H9 (cell line): Measurements from ENCODE around the gene FAM193A. TPM values are rescaled to one million over a fixed set of nuclear protein-coding genes. Genes with fewer than 3 reads are reported as not detected.

Experiments used
- DNase-seq: peaks from one replicate; pipeline ENCODE4 v3.0.0-alpha.2; 2017
- H2AFZ ChIP-seq: one replicate; pipeline ENCODE4 v1.6.1; 2013; ENCODE audit warnings: mild to moderate bottlenecking, low read length, control low read depth, moderate library complexity
- H2AK5ac ChIP-seq: 2 replicates; pipeline ENCODE4 v1.6.1; 2013; ENCODE audit warnings: low read length, control low read depth, mixed read lengths; ENCODE audit not compliant: insufficient read length
- H2BK120ac ChIP-seq: one replicate; pipeline ENCODE4 v1.6.1; 2013; ENCODE audit warnings: low read depth, mild to moderate bottlenecking, low read length, control low read depth, inconsistent platforms; ENCODE audit not compliant: poor library complexity, severe bottlenecking
- H2BK12ac ChIP-seq: 2 replicates; pipeline ENCODE4 v1.6.1; 2013; ENCODE audit warnings: low read length, control low read depth, mixed read lengths, low read depth; ENCODE audit not compliant: insufficient read length
- H2BK15ac ChIP-seq: 2 replicates; pipeline ENCODE4 v1.6.1; 2013; ENCODE audit warnings: low read depth, low read length, control low read depth
- H2BK20ac ChIP-seq: one replicate; pipeline ENCODE4 v1.6.1; 2013; ENCODE audit warnings: low read depth, mild to moderate bottlenecking, low read length, control low read depth, inconsistent platforms; ENCODE audit not compliant: poor library complexity, severe bottlenecking
- H2BK5ac ChIP-seq: 2 replicates; pipeline ENCODE4 v1.6.1; 2013; ENCODE audit warnings: low read length, control low read depth, mixed read lengths; ENCODE audit not compliant: insufficient read length
- H3K14ac ChIP-seq: 2 replicates; pipeline ENCODE4 v1.6.1; 2013; ENCODE audit warnings: low read length, control low read depth; ENCODE audit not compliant: insufficient read depth
- H3K18ac ChIP-seq: 2 replicates; pipeline ENCODE4 v1.6.1; 2013; ENCODE audit warnings: low read depth, mild to moderate bottlenecking, mixed read lengths, low read length, control low read depth; ENCODE audit not compliant: insufficient read length
- H3K23ac ChIP-seq: 2 replicates; pipeline ENCODE4 v1.6.1; 2013; ENCODE audit warnings: low read length, control low read depth, mixed read lengths, low read depth; ENCODE audit not compliant: insufficient read length
- H3K23me2 ChIP-seq: 2 replicates; pipeline ENCODE4 v1.6.1; 2013; ENCODE audit warnings: low read depth, mild to moderate bottlenecking, mixed read lengths, low read length, control low read depth; ENCODE audit not compliant: insufficient read length, poor library complexity, severe bottlenecking
- H3K27ac ChIP-seq: 2 replicates; pipeline ENCODE4 v1.5.1; 2013; ENCODE audit warnings: low read length, control low read depth, mixed read lengths, low read depth; ENCODE audit not compliant: insufficient read length
- H3K27me3 ChIP-seq: 2 replicates; pipeline ENCODE4 v1.6.1; 2013; ENCODE audit warnings: low read length, control low read depth, inconsistent platforms; ENCODE audit not compliant: insufficient read depth
- H3K4ac ChIP-seq: 2 replicates; pipeline ENCODE4 v1.6.1; 2013; ENCODE audit warnings: low read depth, mild to moderate bottlenecking, control low read depth, inconsistent platforms, low read length, moderate library complexity
- H3K4me1 ChIP-seq: 2 replicates; pipeline ENCODE4 v1.6.1; 2013; ENCODE audit warnings: low read length, control low read depth, inconsistent platforms; ENCODE audit not compliant: insufficient read depth
- H3K4me2 ChIP-seq: 2 replicates; pipeline ENCODE4 v1.6.1; 2013; ENCODE audit warnings: low read length, control low read depth, mixed read lengths; ENCODE audit not compliant: insufficient read length, insufficient read depth
- H3K56ac ChIP-seq: 2 replicates; pipeline ENCODE4 v1.6.1; 2013; ENCODE audit warnings: low read depth, mild to moderate bottlenecking, mixed read lengths, low read length, control low read depth; ENCODE audit not compliant: insufficient read length
- H3K79me1 ChIP-seq: 2 replicates; pipeline ENCODE4 v1.6.1; 2013; ENCODE audit warnings: low read depth, mild to moderate bottlenecking, moderate library complexity, low read length, control low read depth, inconsistent platforms; ENCODE audit not compliant: insufficient read depth, poor library complexity, severe bottlenecking
- H3K79me2 ChIP-seq: 2 replicates; pipeline ENCODE4 v1.6.1; 2013; ENCODE audit warnings: low read length, control low read depth, inconsistent platforms; ENCODE audit not compliant: insufficient read depth
- H3K9ac ChIP-seq: 2 replicates; pipeline ENCODE4 v1.6.1; 2013; ENCODE audit warnings: low read length, control low read depth, mixed read lengths; ENCODE audit not compliant: insufficient read length; ENCODE audit errors: extremely low read depth
- H3K9me3 ChIP-seq: one replicate; pipeline ENCODE4 v1.6.1; 2013; ENCODE audit warnings: low read depth, low read length, inconsistent platforms; ENCODE audit not compliant: control insufficient read depth
- H3T11ph ChIP-seq: one replicate; pipeline ENCODE4 v1.6.1; 2013; ENCODE audit warnings: mild to moderate bottlenecking, low read length, control low read depth, inconsistent platforms
- H4K20me1 ChIP-seq: one replicate; pipeline ENCODE4 v1.6.1; 2013; ENCODE audit not compliant: control insufficient read depth, insufficient read length, insufficient read depth
- H4K5ac ChIP-seq: 2 replicates; pipeline ENCODE4 v1.6.1; 2013; ENCODE audit warnings: low read depth, mild to moderate bottlenecking, mixed read lengths, low read length, control low read depth; ENCODE audit not compliant: insufficient read length
- H4K8ac ChIP-seq: replicated peaks from 2 replicates; pipeline ENCODE4 v1.6.1; 2013; ENCODE audit warnings: low read length, control low read depth, mixed read lengths, low read depth; ENCODE audit not compliant: insufficient read length
- H4K91ac ChIP-seq: 2 replicates; pipeline ENCODE4 v1.6.1; 2013; ENCODE audit warnings: low read depth, mild to moderate bottlenecking, moderate library complexity, mixed read lengths, low read length, control low read depth; ENCODE audit not compliant: insufficient read length
- H3K27ac Mint-ChIP-seq, 3 experiments: 2 replicates in 2 of 3; 3 replicates in 1 of 3; pipeline ENCODE4 v1.8.0; 2020 to 2021; ENCODE audit warnings: mixed read lengths in 3 of 3, mild to moderate bottlenecking in 1 of 3, moderate library complexity in 1 of 3
- H3K27me3 Mint-ChIP-seq: 2 replicates; pipeline ENCODE4 v1.8.0; 2021; ENCODE audit warnings: low read depth, mild to moderate bottlenecking, moderate library complexity, mixed read lengths
- H3K36me3 Mint-ChIP-seq, 3 experiments: 2 replicates in 2 of 3; 3 replicates in 1 of 3; pipeline ENCODE4 v1.8.0; 2020 to 2021; ENCODE audit warnings: low read depth in 3 of 3, mixed read lengths in 3 of 3; ENCODE audit not compliant: insufficient read depth in 1 of 3
- H3K4me1 Mint-ChIP-seq, 2 experiments: 2 replicates each; pipeline ENCODE4 v1.8.0; 2020; ENCODE audit warnings: mixed read lengths in 2 of 2
- H3K4me3 Mint-ChIP-seq, 2 experiments: 2 replicates in 1 of 2; 3 replicates in 1 of 2; pipeline ENCODE4 v1.8.0; 2020 to 2021; ENCODE audit warnings: mild to moderate bottlenecking in 2 of 2, mixed read lengths in 2 of 2, moderate library complexity in 1 of 2
- H3K9me3 Mint-ChIP-seq, 2 experiments: 2 replicates in 1 of 2; 3 replicates in 1 of 2; pipeline ENCODE4 v1.8.0; 2020; ENCODE audit warnings: mild to moderate bottlenecking in 2 of 2, mixed read lengths in 2 of 2, moderate library complexity in 1 of 2
- WGBS: extraction: QIAGEN DNeasy Blood & Tissue Kit; methylation state at CpG from one replicate; pipeline ENCODE4 v1.1.7; 2013; ENCODE audit warnings: missing lambda C conversion rate, low lambda C conversion rate, mixed read lengths; ENCODE audit not compliant: insufficient read length; ENCODE audit errors: extremely low coverage; 5-methylcytosine and 5-hydroxymethylcytosine counted together
- total RNA-seq: library from RNA; stranded (reverse); gene quantifications from 2 replicates; pipeline ENCODE4 v1.2.1, GENCODE V29; 2021
- TF ChIP-seq, protein P1 (sequence below): fragments of 200-600 bp; sonication (generic); conservative IDR thresholded peaks from 3 replicates; pipeline ENCODE4 v1.8.0; 2021; ENCODE audit warnings: antibody characterized with exemption, mild to moderate bottlenecking

FAM193A gene
- total RNA-seq, 1 experiment from 2014 or later, result 36.9 TPM

DNA sequence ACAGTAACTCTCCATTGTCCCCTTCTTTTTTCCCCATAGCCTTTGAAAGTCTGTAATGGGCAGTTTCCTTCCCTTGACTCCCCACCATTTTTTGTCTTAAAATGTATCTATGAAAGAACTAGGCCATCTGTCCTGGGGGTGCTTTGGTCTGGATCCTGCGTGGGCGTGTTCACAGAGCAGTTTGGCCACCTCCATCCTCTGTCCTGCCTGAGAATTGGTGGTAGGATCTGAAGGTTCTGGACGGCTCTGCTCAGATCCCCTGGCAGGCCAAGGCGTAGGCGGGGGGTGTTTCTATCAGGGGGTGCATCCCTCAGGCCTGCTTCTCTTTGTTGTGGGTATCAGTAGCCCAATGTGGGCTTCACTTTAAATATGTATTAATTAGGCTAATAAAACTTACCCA is 107.1 kb downstream of the FAM193A start:
- Histone ChIP-seq H2BK20ac (no peak overlapping the region), H3T11ph (no peak overlapping the region), H3K27ac (no peak overlapping the region), H3K9me3 (no peaks in the 10 kb centered on the region), H4K8ac (no peak overlapping the region), H2AFZ (no peak overlapping the region), H3K79me1 (no peaks in the 10 kb centered on the region), H3K27me3 (no peaks in the 10 kb centered on the region), H4K20me1 (no peaks in the 10 kb centered on the region), H3K4ac (no peak overlapping the region), H2BK120ac (no peak overlapping the region), H4K5ac (no peak overlapping the region), H4K91ac (no peak overlapping the region), H3K9ac (no peak overlapping the region), H3K23me2 (no peaks in the 10 kb centered on the region), H3K23ac (no peak overlapping the region), H2BK12ac (no peak overlapping the region), H3K4me2 (no peak overlapping the region), H3K56ac (no peak overlapping the region), H3K18ac (no peak overlapping the region), H3K79me2 (no peaks in the 10 kb centered on the region), H3K14ac (no peak overlapping the region), H2AK5ac (no peak overlapping the region), H3K4me1 (no peaks in the 10 kb centered on the region), H2BK15ac (no peak overlapping the region), H2BK5ac (no peak overlapping the region)
- no peak for DNase-seq
- H3K27ac Mint-ChIP-seq, result peak overlapping the region in 1 of 3 experiments; percentile 45; a peak in 2 of 7 replicates
- TF ChIP-seq, protein P1, sequence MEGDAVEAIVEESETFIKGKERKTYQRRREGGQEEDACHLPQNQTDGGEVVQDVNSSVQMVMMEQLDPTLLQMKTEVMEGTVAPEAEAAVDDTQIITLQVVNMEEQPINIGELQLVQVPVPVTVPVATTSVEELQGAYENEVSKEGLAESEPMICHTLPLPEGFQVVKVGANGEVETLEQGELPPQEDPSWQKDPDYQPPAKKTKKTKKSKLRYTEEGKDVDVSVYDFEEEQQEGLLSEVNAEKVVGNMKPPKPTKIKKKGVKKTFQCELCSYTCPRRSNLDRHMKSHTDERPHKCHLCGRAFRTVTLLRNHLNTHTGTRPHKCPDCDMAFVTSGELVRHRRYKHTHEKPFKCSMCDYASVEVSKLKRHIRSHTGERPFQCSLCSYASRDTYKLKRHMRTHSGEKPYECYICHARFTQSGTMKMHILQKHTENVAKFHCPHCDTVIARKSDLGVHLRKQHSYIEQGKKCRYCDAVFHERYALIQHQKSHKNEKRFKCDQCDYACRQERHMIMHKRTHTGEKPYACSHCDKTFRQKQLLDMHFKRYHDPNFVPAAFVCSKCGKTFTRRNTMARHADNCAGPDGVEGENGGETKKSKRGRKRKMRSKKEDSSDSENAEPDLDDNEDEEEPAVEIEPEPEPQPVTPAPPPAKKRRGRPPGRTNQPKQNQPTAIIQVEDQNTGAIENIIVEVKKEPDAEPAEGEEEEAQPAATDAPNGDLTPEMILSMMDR, result no peak
- H3K4me3 Mint-ChIP-seq, result no peak overlapping the region
- peaks cover 0 to 3% of the 10 kb centered on the region in 2 experiments; a peak in 1 of 4 replicates for H3K4me1 Mint-ChIP-seq
- WGBS, result no CpG with 5 or more reads among the region's 5 CpGs
- no peaks in the 10 kb centered on the region for H3K27me3 Mint-ChIP-seq
- H3K36me3 Mint-ChIP-seq, result peaks cover 30 to 78% (median 50%) of the 10 kb centered on the region in 3 experiments
- H3K9me3 Mint-ChIP-seq, result no peaks in the 10 kb centered on the region
